DMS53 treated with DMSO at 0.1 percent for 48 hours (cell line): ENCODE results near the gene MAP3K19.
"Not testable (repeated sequence)": the region's sequence is repeated elsewhere in the genome, so short reads cannot be mapped to it uniquely, and the experiment has no call there.

Source experiments
- DNase-seq: peaks from one replicate; lab custom pipeline; 2025; ENCODE audit not compliant: unreplicated experiment; lab: John Stamatoyannopoulos, UW

Gene MAP3K19

DNA sequence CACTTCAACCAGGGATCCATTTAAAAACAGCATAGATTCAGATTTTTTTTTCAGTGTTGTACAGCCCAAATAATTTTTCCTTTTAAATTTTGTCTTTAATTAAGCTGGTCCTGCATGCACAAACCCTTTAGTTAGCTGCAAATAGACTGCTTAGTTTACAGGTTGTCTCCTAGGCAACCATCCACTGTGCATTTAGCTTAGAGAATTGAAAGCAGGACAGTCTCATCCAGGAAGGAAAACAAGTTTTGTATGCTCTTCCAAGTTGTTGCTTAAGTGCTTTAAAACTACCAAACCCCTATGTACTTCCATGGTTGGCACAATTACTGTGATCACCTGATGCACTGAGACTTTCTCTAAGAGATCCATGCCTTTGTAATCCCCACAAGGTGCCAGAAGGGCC lies at the start of gene MAP3K19:
TSS of gene MAP3K19 (minus strand) at position 148 of the 400 bp plus-strand sequence. CDS start 22,800 bp downstream, outside the sequence.
- DNase-seq: no peak

GRCh38 chr2:135096665-135097446 lies 49.6 kb upstream of the MAP3K19 start:
- DNase-seq: no peak

- DNase-seq: no peak
Measured at GRCh38 chr2:135095591-135095990, 48.3 kb upstream of the MAP3K19 start.

DNA sequence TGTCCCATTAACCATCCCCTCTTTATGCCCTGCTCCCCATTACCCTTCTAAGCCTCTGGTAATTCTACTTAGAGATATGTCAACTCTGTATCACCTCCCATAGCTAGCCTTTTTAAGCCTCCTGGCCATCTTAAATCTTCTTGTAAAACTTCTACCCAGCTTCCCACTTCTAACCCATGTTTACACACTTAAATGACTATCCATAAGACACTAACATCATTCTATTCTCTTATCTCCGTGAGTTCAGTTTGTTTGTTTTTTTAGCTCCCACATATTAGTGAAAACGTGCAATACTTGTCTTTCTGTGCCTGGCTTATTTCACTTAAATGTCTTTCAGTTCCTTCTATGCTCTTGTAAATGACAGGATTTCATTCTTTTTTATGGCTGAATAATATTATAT lies 47.3 kb upstream of the MAP3K19 start:
- no peak for DNase-seq

DNA sequence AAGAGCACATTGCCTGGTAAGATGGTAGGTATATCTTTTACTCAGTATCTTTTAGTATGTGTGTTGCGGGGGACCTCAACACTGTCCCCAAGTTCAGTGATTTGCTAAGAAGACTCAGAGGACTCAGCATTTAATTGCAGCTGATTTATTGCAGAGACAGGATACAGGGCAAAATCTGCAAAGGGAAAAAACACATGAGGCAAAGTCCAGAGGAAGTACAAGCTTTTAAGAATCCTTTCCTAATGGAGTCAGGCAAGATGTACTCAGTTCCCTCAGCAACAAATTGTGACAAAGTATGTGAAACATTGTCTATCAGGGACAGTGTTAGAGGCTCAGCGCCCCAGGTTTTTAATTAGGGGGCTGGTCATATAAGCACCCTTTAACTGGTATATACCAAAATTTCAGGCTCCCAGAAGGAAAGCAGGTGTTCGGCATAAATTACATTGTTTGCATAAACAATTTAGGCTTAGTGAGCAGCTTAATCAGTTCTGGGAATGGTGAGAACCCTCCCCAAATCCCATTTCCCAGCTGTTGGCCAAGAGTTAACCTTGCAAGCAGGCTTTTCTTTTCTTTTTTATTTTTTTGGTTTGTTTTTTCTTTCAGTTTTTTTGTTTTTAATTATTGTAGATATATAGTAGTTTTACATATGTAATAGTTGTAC lies 46.6 kb upstream of the MAP3K19 start:
- DNase-seq: no peak

- DNase-seq: no peak
Measured at GRCh38 chr2:135093193-135093592, 45.9 kb upstream of the MAP3K19 start.

DNA sequence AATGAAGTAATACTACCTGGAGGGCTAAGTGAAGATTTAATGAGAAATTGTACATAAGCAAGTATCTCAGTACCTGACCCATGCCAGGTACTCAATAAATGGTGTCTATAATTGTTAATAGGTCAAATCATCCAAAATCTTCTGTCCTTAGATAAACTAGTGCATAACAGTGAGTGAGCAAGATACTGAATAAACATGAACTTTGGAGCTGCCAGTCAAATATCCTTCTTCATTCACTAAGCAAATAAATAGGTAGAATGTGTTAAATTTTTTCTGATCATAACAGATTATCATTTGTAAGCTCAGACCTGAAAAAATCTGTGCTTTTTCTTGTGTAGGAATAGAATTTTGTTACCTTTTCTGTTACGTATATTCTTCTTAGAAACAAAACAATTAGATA lies 44.4 kb upstream of the MAP3K19 start:
- no peak for DNase-seq

GRCh38 chr2:135089597-135089996 lies 42.4 kb upstream of the MAP3K19 start:
- not testable (repeated sequence) for DNase-seq

GRCh38 chr2:135086222-135086621 lies 39.0 kb upstream of the MAP3K19 start:
- DNase-seq: no peak

GRCh38 chr2:135078417-135078816 lies 31.2 kb upstream of the MAP3K19 start:
- DNase-seq: no peak

GRCh38 chr2:135076556-135076955 lies 29.3 kb upstream of the MAP3K19 start:
- DNase-seq: no peak

- no peak for DNase-seq
Measured at GRCh38 chr2:135074216-135074615, 27.0 kb upstream of the MAP3K19 start.

GRCh38 chr2:135072125-135072997 lies 25.1 kb upstream of the MAP3K19 start:
- no peak for DNase-seq

DNA sequence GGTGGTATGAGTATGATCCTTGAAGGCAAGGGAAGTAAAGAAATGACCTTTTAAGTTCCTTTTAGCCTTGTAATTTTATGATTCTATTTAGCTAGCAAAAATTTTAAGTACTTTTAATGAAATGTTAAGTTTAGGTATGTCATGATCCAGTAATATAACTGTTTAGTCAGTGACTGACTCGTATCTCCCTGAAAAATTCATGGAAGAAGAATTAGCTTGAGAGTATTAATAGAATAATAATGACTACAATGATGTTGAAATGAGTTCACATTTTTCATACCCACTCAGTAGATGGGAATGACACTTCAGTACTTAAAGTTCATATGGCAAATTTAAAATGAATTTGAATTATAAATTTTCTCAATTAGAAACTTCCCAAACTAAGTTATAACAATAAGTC lies 19.5 kb upstream of the MAP3K19 start:
- no peak for DNase-seq

DNA sequence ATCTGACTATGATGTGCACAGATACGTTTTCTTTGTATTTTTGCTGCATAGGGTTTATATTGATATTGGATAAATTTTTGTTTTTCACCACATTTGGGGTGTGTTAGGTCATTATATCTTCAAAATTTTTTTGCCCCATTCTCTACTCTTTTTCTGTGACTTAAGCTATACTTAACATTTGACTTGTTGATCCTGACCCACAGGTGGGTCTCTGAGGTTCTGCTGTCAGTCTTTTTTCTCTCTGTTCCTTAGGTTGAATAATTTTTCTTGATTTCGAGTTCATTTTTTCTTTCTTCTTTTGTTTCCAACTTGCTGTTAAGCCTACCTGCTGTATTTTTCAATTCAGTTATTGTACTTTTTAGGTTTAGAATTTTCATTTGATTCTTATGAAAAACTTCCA lies 16.9 kb upstream of the MAP3K19 start:
- DNase-seq: no peak

DNA sequence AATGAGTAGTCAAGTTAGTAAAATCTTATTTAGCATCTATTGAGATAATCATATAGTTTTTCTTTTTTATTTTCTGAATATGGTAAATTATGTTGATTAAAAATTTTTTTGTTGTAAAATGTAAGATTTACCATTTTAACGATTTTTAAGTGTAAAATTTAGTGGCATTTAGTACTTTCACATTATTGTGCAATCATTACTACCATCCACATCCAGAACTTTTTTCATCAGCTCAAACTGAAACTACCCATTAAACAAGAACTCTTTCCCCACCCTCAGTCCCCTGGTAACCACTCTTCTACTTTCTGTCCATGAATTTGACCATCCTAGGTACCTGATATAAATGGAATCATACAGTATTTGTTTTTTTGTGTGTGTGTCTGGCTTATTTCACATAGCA lies 16.0 kb upstream of the MAP3K19 start:
- no peak for DNase-seq

DNA sequence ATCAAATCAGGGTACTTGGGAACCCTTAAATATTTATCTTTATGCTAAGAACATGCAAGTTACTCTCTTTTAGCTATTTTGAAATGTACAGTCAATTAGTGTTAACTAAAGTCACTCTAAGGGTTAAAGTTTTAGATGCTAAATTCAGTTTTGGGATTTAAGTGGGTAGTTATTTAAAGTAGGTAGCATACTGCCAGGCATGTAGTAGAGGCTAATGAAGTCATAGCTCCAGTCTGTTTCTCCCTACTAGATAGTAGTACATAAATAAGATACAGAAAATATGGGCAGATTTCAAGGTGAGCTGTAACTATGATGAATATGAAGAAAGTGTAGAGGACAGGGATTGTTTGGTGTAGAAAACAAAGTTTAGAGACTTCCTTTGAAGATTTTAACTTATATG lies 12.3 kb upstream of the MAP3K19 start:
- DNase-seq: no peak

- DNase-seq: no peak
Measured at GRCh38 chr2:135056790-135057189, 9.5 kb upstream of the MAP3K19 start.

DNA sequence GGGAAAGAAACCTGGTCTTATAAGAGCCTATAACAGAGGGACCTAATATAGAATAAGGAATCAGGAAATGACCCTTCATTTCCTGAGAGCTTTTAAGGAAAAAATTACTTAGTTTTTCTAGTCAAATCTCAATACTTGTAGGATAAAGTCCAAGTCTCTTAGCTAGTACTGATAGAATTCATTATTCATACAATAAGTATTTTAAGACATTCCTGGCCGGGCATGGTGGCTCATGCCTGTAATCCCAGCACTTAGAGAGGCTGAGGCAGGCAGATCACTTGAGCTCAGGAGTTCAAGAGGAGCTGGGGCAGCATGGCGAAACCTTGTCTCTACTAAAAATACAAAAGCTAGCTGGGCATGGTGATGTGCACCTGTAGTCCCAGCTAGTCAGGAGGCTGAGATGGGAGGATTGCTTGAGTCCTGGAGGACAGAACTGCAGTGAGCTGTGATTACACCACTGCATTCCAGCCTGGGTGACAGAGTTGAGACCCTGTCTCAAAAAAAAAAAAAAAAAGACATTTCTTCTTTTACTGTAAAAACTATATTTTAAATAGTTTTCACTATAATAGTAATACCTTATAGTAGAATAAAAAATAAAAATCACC lies 8.0 kb upstream of the MAP3K19 start:
- DNase-seq: no peak

GRCh38 chr2:135052997-135053474 lies 5.8 kb upstream of the MAP3K19 start:
- DNase-seq: no peak
